HG03442 (cell line): ENCODE results near the gene RFK.
"Not testable (repeated sequence)": the region's sequence is repeated elsewhere in the genome, so short reads cannot be mapped to it uniquely, and the experiment has no call there.

Experiments
- ATAC-seq: cut with Tn5 transposase; IDR thresholded peaks from one replicate; pipeline ENCODE4 v1.9.1; 2021; ENCODE audit warnings: mild to moderate bottlenecking, moderate library complexity; ENCODE audit not compliant: unreplicated experiment

The RFK gene

GRCh38 chr9:76372336-76372735 lies 21.9 kb downstream of the RFK start:
- no peak for ATAC-seq

DNA sequence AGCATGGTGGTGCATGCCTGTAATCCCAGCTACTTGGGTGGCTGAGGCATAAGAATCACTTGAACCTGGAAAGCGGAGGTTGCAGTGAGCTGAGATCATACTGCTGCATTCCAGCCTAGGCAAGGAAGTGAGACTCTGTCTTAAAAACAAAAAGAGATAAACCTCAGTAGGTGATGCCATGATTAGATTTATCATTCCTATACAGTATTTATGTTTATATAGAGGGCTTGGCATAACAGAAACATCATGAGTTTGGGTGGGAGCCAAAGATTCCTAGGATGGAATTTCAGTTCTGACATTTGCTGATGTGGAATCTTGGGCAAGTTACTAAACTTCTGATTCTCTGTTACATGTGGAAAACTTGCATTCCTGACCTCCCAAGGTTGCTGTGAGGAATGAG lies 22.3 kb downstream of the RFK start:
- no peak for ATAC-seq

DNA sequence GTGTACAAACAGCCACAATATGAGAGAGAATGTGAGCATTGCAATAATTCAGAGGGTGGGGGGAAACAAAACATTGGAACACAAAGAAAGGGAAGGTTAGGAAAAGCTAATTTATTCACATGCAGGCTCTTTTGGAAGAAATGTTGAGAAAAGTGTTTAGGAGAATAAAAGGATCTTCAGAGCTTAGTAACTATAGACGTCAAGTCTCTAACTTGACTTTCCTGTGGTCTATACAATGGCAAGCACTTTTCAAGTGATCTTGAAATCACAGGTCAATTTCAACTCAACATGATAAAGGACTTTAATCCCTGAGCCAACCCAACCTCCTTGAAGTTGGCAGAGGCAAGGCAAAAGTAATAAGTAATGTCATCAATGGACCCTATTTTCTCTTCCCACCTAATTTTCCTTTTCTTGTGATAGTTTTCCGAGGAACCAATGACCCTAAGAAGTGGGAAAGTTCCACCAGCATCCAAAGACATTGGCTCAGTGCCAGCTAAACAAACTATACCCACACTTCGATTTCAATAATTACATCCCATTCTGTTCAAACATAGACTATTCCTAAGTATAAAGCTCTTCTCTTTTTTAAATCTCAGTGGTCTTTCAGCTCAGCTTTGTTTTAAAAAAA lies 23.7 kb downstream of the RFK start:
- no peak for ATAC-seq

- ATAC-seq = peak; percentile 61
These were observed 24.6 kb downstream of the RFK start for GRCh38 chr9:76369583-76369982.

GRCh38 chr9:76366275-76366674 lies 28.0 kb downstream of the RFK start:
- no peak for ATAC-seq

GRCh38 chr9:76365028-76365427 lies 29.2 kb downstream of the RFK start:
- no peak for ATAC-seq

DNA sequence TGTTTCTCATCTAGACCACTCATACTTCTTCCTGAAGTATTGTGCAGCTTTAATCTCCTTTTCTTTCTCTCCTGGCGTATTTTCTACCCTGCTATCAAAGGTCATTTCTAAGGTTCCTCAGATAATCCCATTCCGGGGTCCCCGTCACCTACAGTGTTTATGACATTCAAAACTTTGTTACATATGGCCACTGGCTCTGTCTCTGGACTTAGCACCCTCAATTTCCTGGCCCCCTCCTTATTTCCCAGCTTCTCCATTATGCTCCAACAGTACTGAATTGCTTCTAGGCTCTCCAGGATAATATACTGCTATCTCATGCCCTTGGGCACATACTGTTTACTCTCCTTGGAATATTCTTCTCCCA lies 31.2 kb downstream of the RFK start:
- no peak for ATAC-seq

- not testable (repeated sequence) for ATAC-seq
These were observed 31.7 kb downstream of the RFK start for GRCh38 chr9:76362332-76363031.

DNA sequence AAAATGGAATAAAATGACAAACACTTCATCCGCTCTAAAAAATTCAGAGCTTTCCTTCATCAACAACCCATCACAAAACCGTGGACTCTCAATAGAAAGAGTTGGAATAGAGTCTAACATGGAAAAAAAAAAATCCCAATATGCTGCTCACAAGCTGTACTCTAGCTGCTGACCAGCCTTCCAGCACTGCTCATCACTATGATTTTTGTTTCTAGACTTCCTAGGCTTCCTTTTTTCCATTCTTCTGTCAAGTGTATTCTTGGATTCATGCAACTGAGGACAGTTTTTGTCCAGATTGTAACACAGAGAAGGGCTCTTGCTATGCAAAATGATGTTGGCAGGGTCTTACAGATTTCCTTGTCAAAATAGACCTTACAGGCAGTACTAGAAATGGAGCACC lies 34.5 kb downstream of the RFK start:
- ATAC-seq = no peak

- ATAC-seq = no peak
These were observed 34.9 kb downstream of the RFK start for GRCh38 chr9:76359365-76359764.

GRCh38 chr9:76358628-76359280 lies 35.5 kb downstream of the RFK start:
- no peak for ATAC-seq

GRCh38 chr9:76357555-76357954 lies 36.7 kb downstream of the RFK start:
- no peak for ATAC-seq

DNA sequence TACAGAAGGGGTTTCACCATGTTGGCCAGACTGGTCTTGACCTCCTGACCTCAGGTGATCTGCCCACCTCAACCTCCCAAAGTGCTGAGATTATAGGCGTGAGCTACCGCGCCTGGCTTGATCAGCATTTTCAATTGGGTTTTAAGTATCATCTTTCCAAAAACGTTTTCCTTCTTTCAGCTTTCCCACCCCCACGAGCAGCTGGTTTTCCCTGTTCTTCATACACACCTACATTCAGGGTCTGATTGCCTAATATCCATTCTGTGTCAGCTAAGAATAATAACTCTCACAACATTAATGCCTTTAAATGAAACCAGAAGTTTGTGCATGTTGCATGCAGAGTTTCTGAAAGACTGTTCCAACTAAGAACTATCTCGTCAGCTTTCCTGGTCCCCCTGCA lies 38.3 kb downstream of the RFK start:
- no peak for ATAC-seq

DNA sequence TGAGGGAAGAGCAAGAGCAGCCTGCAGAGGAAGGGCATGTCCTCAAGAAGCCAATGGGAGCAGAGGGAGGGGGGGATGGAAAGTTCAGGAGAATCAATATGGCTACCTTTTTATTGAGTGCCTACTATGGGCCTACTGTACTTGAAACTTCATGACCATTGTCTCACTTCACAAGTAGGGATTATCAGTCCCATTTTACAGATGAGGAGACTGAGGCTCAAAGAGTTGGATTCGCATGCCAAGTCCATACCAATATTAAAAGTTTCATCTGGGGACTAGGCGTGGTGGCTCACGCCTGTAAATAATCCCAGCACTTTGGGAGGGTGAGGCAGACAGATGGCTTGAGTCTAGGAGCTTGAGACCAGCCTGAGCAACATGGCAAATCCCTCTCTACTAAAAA lies 40.0 kb downstream of the RFK start:
- ATAC-seq = no peak

GRCh38 chr9:76353280-76353679 lies 40.9 kb downstream of the RFK start:
- ATAC-seq = no peak

DNA sequence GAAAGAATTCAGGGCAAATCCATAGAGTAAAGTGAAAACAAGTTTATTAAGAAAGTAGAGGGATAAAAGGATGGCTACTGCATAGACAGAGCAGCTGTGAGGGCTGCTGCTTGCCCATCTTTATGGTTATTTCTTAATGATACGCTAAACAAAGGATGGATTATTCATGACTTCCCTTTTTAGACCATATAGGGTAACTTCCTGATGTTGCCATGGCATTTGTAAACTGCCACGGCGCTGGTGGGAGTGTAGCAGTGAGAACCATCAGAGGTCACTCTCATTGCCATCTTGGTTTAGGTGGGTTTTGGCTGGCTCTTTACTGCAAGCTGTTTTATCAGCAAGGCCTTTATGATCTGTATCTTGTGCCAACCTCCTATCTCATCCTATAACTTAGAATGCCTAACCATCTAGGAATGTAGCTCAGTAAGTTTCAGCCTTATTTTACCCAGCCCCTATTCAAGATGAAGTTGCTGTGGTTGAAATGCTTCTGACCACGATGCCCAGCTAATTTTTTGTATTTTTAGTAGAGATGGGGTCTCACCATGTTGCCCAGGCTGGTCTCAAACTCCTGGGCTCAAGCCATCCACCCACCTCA lies 42.1 kb downstream of the RFK start:
- ATAC-seq = no peak

DNA sequence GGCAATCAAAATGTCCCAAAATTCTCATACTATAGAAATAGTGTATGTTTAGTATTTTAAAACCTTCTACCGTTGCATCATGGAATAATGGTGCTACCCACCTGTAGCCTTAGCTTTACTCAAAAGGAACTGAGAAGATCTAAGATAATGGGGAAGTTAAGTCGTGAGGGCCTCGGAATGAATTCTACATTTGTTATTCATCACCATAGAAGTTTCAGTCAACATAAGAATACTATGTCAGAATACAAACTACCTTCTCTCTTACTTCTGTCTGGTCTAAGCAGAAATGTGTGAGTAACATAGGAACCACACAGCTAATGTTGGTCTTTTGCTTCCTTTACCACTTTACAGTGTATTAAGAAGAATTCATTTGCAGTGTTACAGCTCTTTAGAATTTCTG lies 43.2 kb downstream of the RFK start:
- ATAC-seq = no peak

GRCh38 chr9:76349865-76350264 lies 44.4 kb downstream of the RFK start:
- ATAC-seq = no peak

DNA sequence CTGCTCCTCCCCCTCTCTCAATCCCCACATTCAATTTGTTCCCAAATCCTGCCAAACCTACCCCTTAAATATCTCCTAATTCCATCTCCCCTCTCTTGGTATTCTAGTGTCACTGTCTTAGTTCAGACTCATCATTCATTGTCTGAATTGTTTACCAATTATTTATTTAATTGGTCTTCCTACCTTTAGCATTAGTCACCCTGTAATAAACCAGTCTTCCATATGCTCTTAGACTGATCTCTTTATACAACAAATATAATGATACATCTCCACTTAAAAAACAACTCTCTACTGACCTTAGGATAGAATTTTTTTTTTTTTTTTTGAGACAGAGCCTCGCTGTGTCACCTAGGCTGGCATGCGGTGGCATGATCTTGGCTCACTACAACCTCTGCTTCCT lies 51.4 kb downstream of the RFK start:
- no peak for ATAC-seq

GRCh38 chr9:76342201-76342600 lies 52.0 kb downstream of the RFK start:
- no peak for ATAC-seq

DNA sequence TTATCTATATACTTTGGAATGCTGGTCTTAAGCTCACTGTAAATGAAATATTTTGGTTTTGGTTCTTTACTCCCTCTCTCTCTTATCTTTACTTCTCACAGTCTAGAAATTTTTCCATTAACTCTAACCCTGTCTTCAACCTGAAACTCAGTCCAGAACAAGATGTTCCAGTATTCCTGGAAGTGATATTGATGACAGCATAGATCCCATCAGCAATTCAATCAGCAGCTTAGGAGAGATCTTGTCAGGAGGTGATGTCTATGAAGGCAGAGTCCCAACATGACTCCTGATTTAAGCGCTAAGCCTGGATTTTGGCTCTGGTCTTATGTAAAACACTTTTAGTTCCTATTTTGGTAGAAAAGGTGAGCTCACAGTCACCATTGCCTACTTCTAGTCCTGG lies 52.6 kb downstream of the RFK start:
- no peak for ATAC-seq

GRCh38 chr9:76338418-76338817 lies 55.8 kb downstream of the RFK start:
- no peak for ATAC-seq
